Neural progenitor cell (in vitro differentiated cells): ENCODE results near the gene LUZP1.

Experiments
- EZH2 ChIP-seq: fragments of 200-600 bp; sonication (generic); IDR thresholded peaks from 2 replicates; pipeline ENCODE4 v1.6.1; 2017; ENCODE audit warnings: antibody characterized with exemption, mild to moderate bottlenecking, moderate library complexity
- EZH2phosphoT487 ChIP-seq: fragments of 200-600 bp; sonication (generic); IDR thresholded peaks from 2 replicates; pipeline ENCODE4 v1.6.1; 2017; ENCODE audit warnings: antibody characterized with exemption
- TF ChIP-seq, protein P1 (sequence below): fragments of 200-600 bp; sonication (generic); IDR thresholded peaks from 2 replicates; pipeline ENCODE4 v1.5.1; 2017; ENCODE audit warnings: antibody characterized with exemption, mild to moderate bottlenecking

DNA sequence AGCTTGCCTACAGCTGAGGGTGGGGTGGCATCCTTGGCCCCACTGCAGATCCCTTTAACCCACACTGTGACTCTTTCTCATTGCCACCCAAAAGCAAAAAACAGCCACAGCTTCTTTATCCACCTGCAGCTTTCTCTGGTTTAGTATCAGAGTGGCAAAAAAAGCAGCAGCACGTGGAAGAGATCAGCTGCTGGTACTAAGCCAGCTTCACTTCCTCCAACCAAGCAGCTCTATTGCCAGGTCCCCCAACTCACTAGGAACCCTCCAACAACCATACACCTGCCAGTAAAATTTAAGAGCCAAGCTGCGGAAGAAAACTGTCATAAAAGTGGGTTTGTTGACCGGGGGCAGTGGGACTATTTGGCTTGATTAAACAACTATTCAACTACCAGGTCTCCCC, 83.0 kb downstream of the LUZP1 start:
- no peak for TF ChIP-seq EZH2
- TF ChIP-seq, protein P1, sequence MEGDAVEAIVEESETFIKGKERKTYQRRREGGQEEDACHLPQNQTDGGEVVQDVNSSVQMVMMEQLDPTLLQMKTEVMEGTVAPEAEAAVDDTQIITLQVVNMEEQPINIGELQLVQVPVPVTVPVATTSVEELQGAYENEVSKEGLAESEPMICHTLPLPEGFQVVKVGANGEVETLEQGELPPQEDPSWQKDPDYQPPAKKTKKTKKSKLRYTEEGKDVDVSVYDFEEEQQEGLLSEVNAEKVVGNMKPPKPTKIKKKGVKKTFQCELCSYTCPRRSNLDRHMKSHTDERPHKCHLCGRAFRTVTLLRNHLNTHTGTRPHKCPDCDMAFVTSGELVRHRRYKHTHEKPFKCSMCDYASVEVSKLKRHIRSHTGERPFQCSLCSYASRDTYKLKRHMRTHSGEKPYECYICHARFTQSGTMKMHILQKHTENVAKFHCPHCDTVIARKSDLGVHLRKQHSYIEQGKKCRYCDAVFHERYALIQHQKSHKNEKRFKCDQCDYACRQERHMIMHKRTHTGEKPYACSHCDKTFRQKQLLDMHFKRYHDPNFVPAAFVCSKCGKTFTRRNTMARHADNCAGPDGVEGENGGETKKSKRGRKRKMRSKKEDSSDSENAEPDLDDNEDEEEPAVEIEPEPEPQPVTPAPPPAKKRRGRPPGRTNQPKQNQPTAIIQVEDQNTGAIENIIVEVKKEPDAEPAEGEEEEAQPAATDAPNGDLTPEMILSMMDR = no peak
- no peak for TF ChIP-seq EZH2phosphoT487
